Suppressor macrophage treated with lipopolysaccharide for 4 hours (primary cell): Measurements from ENCODE around the gene NSDHL.
"Not testable (repeated sequence)": the region's sequence is repeated elsewhere in the genome, so short reads cannot be mapped to it uniquely, and the experiment has no call there.

Source experiments
- DNase-seq: peaks from one replicate; pipeline ENCODE4 v3.0.0-alpha.2; 2020

NSDHL gene

GRCh38 chrX:152895724-152896420, 65.0 kb downstream of the NSDHL start:
- no peak for DNase-seq

GRCh38 chrX:152896450-152896849, 65.6 kb downstream of the NSDHL start:
- peak; percentile 38 for DNase-seq

- DNase-seq = no peak
Observed at GRCh38 chrX:152897222-152898131, 66.6 kb downstream of the NSDHL start, which contains the start of gene ZNF185. ZNF185 (plus strand) TSS chrX:152898067; CDS start chrX:152914490, 16,423 bp downstream.

- no peak for DNase-seq
Observed at GRCh38 chrX:152898442-152898841, 67.6 kb downstream of the NSDHL start.

GRCh38 chrX:152899111-152899873, 68.4 kb downstream of the NSDHL start:
- no peak for DNase-seq

GRCh38 chrX:152899874-152900719, 69.2 kb downstream of the NSDHL start:
- no peak for DNase-seq

GRCh38 chrX:152900937-152901445, 70.1 kb downstream of the NSDHL start:
- no peak for DNase-seq

- DNase-seq = no peak
Observed at GRCh38 chrX:152901816-152902501, 71.1 kb downstream of the NSDHL start.

GRCh38 chrX:152902502-152902820, 71.6 kb downstream of the NSDHL start:
- no peak for DNase-seq

GRCh38 chrX:152903589-152903988, 72.7 kb downstream of the NSDHL start:
- DNase-seq = no peak

- DNase-seq = peak; percentile 60
Observed at GRCh38 chrX:152904151-152905080, 73.6 kb downstream of the NSDHL start.

GRCh38 chrX:152905081-152905420, 74.2 kb downstream of the NSDHL start:
- DNase-seq = no peak

- peak; percentile 49 for DNase-seq
Observed at GRCh38 chrX:152907084-152907651, 76.3 kb downstream of the NSDHL start.

GRCh38 chrX:152908486-152908885, 77.6 kb downstream of the NSDHL start:
- no peak for DNase-seq

GRCh38 chrX:152910018-152910417, 79.2 kb downstream of the NSDHL start:
- DNase-seq = not testable (repeated sequence)

GRCh38 chrX:152912106-152912505, 81.2 kb downstream of the NSDHL start:
- DNase-seq = no peak

- DNase-seq = no peak
Observed at GRCh38 chrX:152912641-152913040, 81.8 kb downstream of the NSDHL start.

- DNase-seq = peak; percentile 36
Observed at GRCh38 chrX:152913346-152913745, 82.5 kb downstream of the NSDHL start.

- no peak for DNase-seq
Observed at GRCh38 chrX:152913910-152914309, 83.0 kb downstream of the NSDHL start.
